Osteocyte (in vitro differentiated cells): Measurements from ENCODE around the gene OR4D2. TPM values are rescaled to one million over a fixed set of nuclear protein-coding genes. Genes with fewer than 3 reads are reported as not detected.

Source experiments
- DNase-seq: peaks from one replicate; pipeline ENCODE4 v3.0.0; 2021; ENCODE audit warnings: mixed read lengths; ENCODE audit not compliant: unreplicated experiment; ENCODE audit errors: extremely low spot score
- H3K27ac Mint-ChIP-seq: one replicate; pipeline ENCODE4 v1.8.0; 2021; ENCODE audit warnings: mild to moderate bottlenecking, mixed read lengths; ENCODE audit not compliant: unreplicated experiment
- H3K27me3 Mint-ChIP-seq: one replicate; pipeline ENCODE4 v1.8.0; 2021; ENCODE audit warnings: mixed read lengths; ENCODE audit not compliant: unreplicated experiment
- H3K36me3 Mint-ChIP-seq: one replicate; pipeline ENCODE4 v1.8.0; 2021; ENCODE audit warnings: mixed read lengths; ENCODE audit not compliant: unreplicated experiment
- H3K4me1 Mint-ChIP-seq: one replicate; pipeline ENCODE4 v1.8.0; 2021; ENCODE audit warnings: mixed read lengths; ENCODE audit not compliant: unreplicated experiment
- H3K4me3 Mint-ChIP-seq: one replicate; pipeline ENCODE4 v1.8.0; 2021; ENCODE audit warnings: mild to moderate bottlenecking, moderate library complexity, mixed read lengths; ENCODE audit not compliant: unreplicated experiment
- H3K9me3 Mint-ChIP-seq: one replicate; pipeline ENCODE4 v1.8.0; 2021; ENCODE audit warnings: mixed read lengths; ENCODE audit not compliant: unreplicated experiment
- total RNA-seq: library from RNA; stranded (reverse); gene quantifications from 2 replicates; pipeline ENCODE4 v1.2.1, GENCODE V29; 2021
- TF ChIP-seq, protein P1 (sequence below): fragments of 200-600 bp; sonication (generic); IDR thresholded peaks from 2 replicates; pipeline ENCODE4 v1.5.0; 2021; ENCODE audit warnings: antibody characterized with exemption, mild to moderate bottlenecking, moderate library complexity

OR4D2 gene
- total RNA-seq, 1 donor from 2014 or later: not detected

DNA sequence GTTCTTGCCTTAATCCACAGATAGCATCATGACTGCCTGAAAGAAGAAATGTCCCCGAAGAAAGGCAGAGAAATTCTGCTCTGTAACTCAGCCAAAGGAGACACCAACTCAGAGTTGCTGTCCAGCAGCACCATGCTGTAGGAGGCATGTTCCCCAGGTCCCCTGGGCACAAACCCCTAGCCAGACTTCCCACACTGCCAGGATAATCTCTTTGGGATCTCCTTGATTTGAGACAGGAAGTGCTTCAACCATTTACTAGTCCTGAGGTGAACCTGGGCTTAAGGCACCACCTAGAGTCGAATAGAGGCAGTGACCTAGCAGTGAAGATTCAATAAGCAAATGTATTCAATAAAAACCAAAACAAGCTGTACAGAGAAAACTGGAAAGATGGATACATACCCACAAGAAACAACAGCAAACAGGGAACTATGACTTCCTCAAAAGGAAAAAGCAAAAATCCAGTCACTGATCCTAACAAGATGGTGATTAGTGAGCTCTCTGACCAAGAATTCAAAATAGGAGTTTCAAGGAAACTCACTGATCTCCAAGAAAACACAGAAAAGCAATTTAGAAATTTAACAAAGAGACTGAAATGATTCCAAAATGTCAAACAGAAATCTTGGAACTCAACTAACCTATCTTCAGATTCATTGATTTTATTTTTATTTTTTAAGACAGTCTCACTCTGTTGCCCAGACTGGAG, 5.7 kb downstream of the OR4D2 start:
- TF ChIP-seq, protein P1, sequence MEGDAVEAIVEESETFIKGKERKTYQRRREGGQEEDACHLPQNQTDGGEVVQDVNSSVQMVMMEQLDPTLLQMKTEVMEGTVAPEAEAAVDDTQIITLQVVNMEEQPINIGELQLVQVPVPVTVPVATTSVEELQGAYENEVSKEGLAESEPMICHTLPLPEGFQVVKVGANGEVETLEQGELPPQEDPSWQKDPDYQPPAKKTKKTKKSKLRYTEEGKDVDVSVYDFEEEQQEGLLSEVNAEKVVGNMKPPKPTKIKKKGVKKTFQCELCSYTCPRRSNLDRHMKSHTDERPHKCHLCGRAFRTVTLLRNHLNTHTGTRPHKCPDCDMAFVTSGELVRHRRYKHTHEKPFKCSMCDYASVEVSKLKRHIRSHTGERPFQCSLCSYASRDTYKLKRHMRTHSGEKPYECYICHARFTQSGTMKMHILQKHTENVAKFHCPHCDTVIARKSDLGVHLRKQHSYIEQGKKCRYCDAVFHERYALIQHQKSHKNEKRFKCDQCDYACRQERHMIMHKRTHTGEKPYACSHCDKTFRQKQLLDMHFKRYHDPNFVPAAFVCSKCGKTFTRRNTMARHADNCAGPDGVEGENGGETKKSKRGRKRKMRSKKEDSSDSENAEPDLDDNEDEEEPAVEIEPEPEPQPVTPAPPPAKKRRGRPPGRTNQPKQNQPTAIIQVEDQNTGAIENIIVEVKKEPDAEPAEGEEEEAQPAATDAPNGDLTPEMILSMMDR: peak; percentile 20
- Mint-ChIP-seq H3K4me1 (no peaks in the 10 kb centered on the region), H3K27me3 (peaks cover 27% of the 10 kb centered on the region), H3K4me3 (no peak overlapping the region), H3K36me3 (no peaks in the 10 kb centered on the region), H3K27ac (no peak overlapping the region), H3K9me3 (no peaks in the 10 kb centered on the region)
- DNase-seq: no peak

DNA sequence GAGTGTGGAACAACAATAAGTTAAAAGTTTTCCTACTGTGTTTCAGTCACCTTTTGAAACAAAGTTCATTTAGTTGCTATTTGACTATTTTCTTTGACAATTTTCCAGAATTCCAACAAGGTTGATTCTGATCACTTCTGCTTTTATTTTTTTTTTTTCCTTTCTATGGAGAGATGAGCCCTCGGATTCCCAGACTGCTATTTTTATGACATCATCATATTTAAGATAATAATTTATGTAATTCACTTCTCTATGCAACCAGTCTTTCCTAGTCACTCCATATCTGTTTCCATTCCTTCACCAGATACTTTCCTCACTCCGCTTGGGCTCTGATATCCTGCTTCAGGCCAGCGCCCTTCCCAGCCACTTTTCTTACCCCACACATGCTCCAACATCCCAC, 8.1 kb downstream of the OR4D2 start:
- TF ChIP-seq, protein P1: no peak
- Mint-ChIP-seq H3K27me3 (peaks cover 19% of the 10 kb centered on the region), H3K36me3 (no peaks in the 10 kb centered on the region), H3K27ac (no peak overlapping the region), H3K4me1 (no peaks in the 10 kb centered on the region), H3K4me3 (no peak overlapping the region), H3K9me3 (no peaks in the 10 kb centered on the region)
- no peak for DNase-seq

DNA sequence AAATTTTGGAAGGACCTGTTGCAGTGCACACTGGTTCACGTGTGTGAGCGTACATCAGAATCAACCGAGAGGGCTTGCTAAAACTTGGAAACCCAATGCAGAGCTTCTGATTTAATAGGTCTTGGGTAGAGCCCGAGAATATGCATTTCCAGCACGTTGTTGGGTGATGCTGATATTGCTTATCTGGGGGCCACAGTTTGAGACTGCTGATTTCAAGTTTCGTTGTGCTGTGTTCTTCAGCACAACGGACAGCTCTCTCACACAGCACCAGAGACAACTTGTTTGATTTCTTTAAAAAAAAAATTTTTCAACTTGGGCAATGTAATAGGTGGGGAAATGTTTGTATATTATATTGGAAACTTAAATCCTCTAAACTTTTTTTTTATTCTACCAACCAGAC, 9.4 kb downstream of the OR4D2 start:
- no peaks in the 10 kb centered on the region for H3K4me1 Mint-ChIP-seq
- H3K27ac Mint-ChIP-seq: no peak overlapping the region
- no peak overlapping the region for H3K4me3 Mint-ChIP-seq
- H3K9me3 Mint-ChIP-seq: no peaks in the 10 kb centered on the region
- H3K36me3 Mint-ChIP-seq: no peaks in the 10 kb centered on the region
- peaks cover 9% of the 10 kb centered on the region for H3K27me3 Mint-ChIP-seq
- DNase-seq: peak; percentile 6
- TF ChIP-seq, protein P1: no peak

DNA sequence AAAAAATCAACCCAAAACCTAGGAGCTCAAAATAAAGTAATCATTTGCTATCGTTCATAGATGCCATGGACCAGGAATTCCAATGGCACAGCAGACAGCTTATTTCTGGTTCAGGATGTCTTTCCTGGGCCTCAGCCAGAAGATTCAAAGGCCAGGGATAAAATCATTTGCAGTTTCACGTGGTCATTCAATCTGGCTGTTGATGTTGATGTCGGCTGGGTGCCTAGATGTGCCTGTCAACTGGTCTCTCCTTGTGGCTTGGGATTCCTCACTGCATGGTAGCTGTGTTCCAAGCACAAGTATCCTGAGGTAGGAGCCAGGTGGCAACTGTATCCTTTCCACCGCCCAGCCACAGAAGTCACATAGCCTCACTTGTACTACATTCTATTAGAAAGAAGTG, 15.0 kb downstream of the OR4D2 start:
- Mint-ChIP-seq H3K9me3 (no peaks in the 10 kb centered on the region), H3K4me3 (no peak overlapping the region)
- peak; percentile 42 for DNase-seq

DNA sequence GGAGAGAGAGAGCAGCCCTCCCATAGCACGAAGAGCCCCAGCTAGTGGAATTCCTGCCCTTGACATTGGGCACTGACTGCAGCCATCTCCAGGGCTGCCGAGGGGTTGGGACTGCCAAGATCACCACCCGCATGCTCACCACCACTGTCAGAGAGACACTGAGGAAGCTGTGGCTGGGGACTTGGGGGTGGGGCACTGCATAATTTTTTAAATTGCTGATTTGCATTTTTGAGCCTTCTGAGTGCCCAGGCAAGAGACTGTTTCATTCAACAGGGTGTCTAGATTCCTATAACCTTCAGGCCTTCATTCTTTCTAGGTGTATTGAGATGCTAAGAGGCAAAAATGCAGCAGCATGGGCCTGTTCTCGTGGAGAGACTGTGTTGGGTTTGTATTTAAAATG, 16.7 kb downstream of the OR4D2 start:
- no peaks in the 10 kb centered on the region for H3K36me3 Mint-ChIP-seq
- H3K4me1 Mint-ChIP-seq: no peaks in the 10 kb centered on the region
- TF ChIP-seq, protein P1: no peak
- peak; percentile 64 for DNase-seq
- no peaks in the 10 kb centered on the region for H3K9me3 Mint-ChIP-seq
- H3K27ac Mint-ChIP-seq: no peak overlapping the region
- H3K27me3 Mint-ChIP-seq: peaks cover 8% of the 10 kb centered on the region
- H3K4me3 Mint-ChIP-seq: no peak overlapping the region

More for the DNA sequence above, 15.0 kb downstream of the OR4D2 start:
- Mint-ChIP-seq H3K27ac (no peak overlapping the region), H3K4me1 (no peaks in the 10 kb centered on the region), H3K36me3 (no peaks in the 10 kb centered on the region), H3K27me3 (peaks cover 2% of the 10 kb centered on the region)
- TF ChIP-seq, protein P1: no peak
